K562 (cell line): Measurements from ENCODE around the gene FGGY.

ENCODE experiments used
- BHLHE40 ChIP-seq: IDR thresholded peaks from 2 replicates; pipeline ENCODE4 v1.6.1; 2011; ENCODE audit warnings: low read length, improper control_type of control experiment
- CTCF ChIP-seq, 3 experiments: IDR thresholded peaks in 2 of 3; conservative IDR thresholded peaks in 1 of 3; 2 replicates each; pipeline ENCODE4 v1.5.1; 2011 to 2012; ENCODE audit warnings: low read length in 3 of 3, mild to moderate bottlenecking in 3 of 3, control low read depth in 2 of 3, improper control_type of control experiment in 1 of 3, inconsistent platforms in 1 of 3, low read depth in 1 of 3, mixed read lengths in 1 of 3, moderate library complexity in 1 of 3; ENCODE audit not compliant: insufficient read depth in 2 of 3
- IFI16 ChIP-seq: fragments of 250-450 bp; sonication (Bioruptor Pico); IDR thresholded peaks from 2 replicates; pipeline ENCODE4 v2.1.2; 2022; ENCODE audit warnings: mild to moderate bottlenecking, inconsistent platforms
- JUN ChIP-seq, 2 experiments: sonication (generic) in 1 of 2; formaldehyde crosslinking in 1 of 2; IDR thresholded peaks; 2 replicates each; pipeline versions ENCODE4 v1.6.1 to v1.8.0; 2012 to 2022; ENCODE audit warnings: borderline replicate concordance in 2 of 2, mild to moderate bottlenecking in 2 of 2, improper control_type of control experiment in 1 of 2, low read depth in 1 of 2, low read length in 1 of 2, missing genetic modification reagents in 1 of 2
- MTA1 ChIP-seq: fragments of 450-650 bp; IDR thresholded peaks from 2 replicates; pipeline ENCODE4 v1.6.1; 2017; ENCODE audit warnings: borderline replicate concordance
- NRF1 ChIP-seq, 2 experiments: fragments of 450-650 bp; IDR thresholded peaks in 1 of 2; conservative IDR thresholded peaks in 1 of 2; 2 replicates each; pipeline ENCODE4 v1.6.1; 2014; ENCODE audit warnings: mild to moderate bottlenecking in 2 of 2
- POLR2A ChIP-seq: fragments of 450-650 bp; conservative IDR thresholded peaks from 2 replicates; pipeline ENCODE4 v1.6.1; 2016
- POLR3G ChIP-seq: IDR thresholded peaks from 2 replicates; pipeline ENCODE4 v1.6.1; 2011; ENCODE audit not compliant: insufficient read length, insufficient replicate concordance; ENCODE audit errors: extremely low read depth
- RBM17 ChIP-seq: fragments of 200-400 bp; formaldehyde crosslinking; IDR thresholded peaks from 2 replicates; pipeline ENCODE4 v1.6.1; 2017; ENCODE audit warnings: low read depth, mild to moderate bottlenecking, low read length, borderline replicate concordance
- TEAD4 ChIP-seq, 2 experiments: sonication (generic) in 1 of 2; formaldehyde crosslinking in 1 of 2; IDR thresholded peaks; 2 replicates each; pipeline versions ENCODE4 v1.6.1 to v1.8.0; 2012 to 2022; ENCODE audit warnings: borderline replicate concordance in 1 of 2, inconsistent platforms in 1 of 2, low read length in 1 of 2, mild to moderate bottlenecking in 1 of 2, missing genetic modification reagents in 1 of 2
- ZNF644 ChIP-seq: fragments of 200-800 bp; sonication (Bioruptor generic); IDR thresholded peaks from 2 replicates; pipeline ENCODE4 v1.6.1; 2016; ENCODE audit warnings: low read depth, missing genetic modification characterization, missing compliant biosample characterization

- TF ChIP-seq RBM17 (no peak), BHLHE40 (no peak), POLR3G (no peak), JUN (IDR thresholded peaks at IDR 0.05; ENCODE audit: borderline replicate concordance, low read depth, low read length) (no peak), JUN (CRISPR knock-in tag; IDR thresholded peaks at IDR 0.05; ENCODE audit: borderline replicate concordance) (no peak), TEAD4 (IDR thresholded peaks at IDR 0.05; ENCODE audit: low read length) (no peak), TEAD4 (CRISPR knock-in tag; IDR thresholded peaks at IDR 0.05; ENCODE audit: borderline replicate concordance) (no peak), ZNF644 (tag) (no peak), NRF1 (conservative IDR thresholded peaks at IDR 0.05 in 1 of 2, IDR thresholded peaks at IDR 0.05 in 1 of 2) (no peak), CTCF (IDR thresholded peaks at IDR 0.05 in 2 of 3, conservative IDR thresholded peaks at IDR 0.05 in 1 of 3; ENCODE audit: insufficient read depth in 2 of 3, low read depth in 1 of 3, low read length in 3 of 3) (no peak), MTA1 (no peak), IFI16 (CRISPR knock-in tag) (no peak), POLR2A (no peak)
These were observed 229.3 kb downstream of the FGGY start for GRCh38 chr1:59526240-59526639.
